ENCODE results near the gene IFT20. TPM values are rescaled to one million over a fixed set of nuclear protein-coding genes. Genes with fewer than 3 reads are reported as not detected.

The IFT20 gene
- total RNA-seq, 1 donor from 2014 or later = 33.2 TPM

GRCh38 chr17:28331891-28332420, 3.3 kb downstream of the IFT20 start:
- no peak overlapping the region for H3K27ac ChIP-seq
- H3K27me3 ChIP-seq (ENCODE audit: low read depth) = no peaks in the 10 kb centered on the region
- no peak for ATAC-seq

GRCh38 chr17:28330671-28331070, 4.6 kb downstream of the IFT20 start:
- H3K27me3 ChIP-seq (ENCODE audit: low read depth) = no peaks in the 10 kb centered on the region
- H3K4me3 ChIP-seq = no peak overlapping the region
- H3K27ac ChIP-seq = no peak overlapping the region
- DNase-seq (no peak), ATAC-seq (no peak)
- TF ChIP-seq CTCF (IDR thresholded peaks at IDR 0.05) = no peak
- H3K9me3 ChIP-seq = no peaks in the 10 kb centered on the region
- H3K36me3 ChIP-seq = peaks cover 50% of the 10 kb centered on the region
- H3K4me1 ChIP-seq = peaks cover 20% of the 10 kb centered on the region
- intact Hi-C loops (cut with DNase I) = no loop called here

More at GRCh38 chr17:28331891-28332420, 3.3 kb downstream of the IFT20 start:
- peaks cover 29% of the 10 kb centered on the region for H3K4me1 ChIP-seq
- intact Hi-C loops (cut with DNase I) = no loop called here
- DNase-seq = no peak
- no peak overlapping the region for H3K4me3 ChIP-seq
- no peak for TF ChIP-seq CTCF (IDR thresholded peaks at IDR 0.05)
- no peaks in the 10 kb centered on the region for H3K9me3 ChIP-seq
- H3K36me3 ChIP-seq = peaks cover 50% of the 10 kb centered on the region

GRCh38 chr17:28328325-28328724, 6.9 kb downstream of the IFT20 start:
- intact Hi-C loops (cut with DNase I) = no loop called here
- DNase-seq (no peak), ATAC-seq (no peak)

GRCh38 chr17:28327709-28328108, 7.6 kb downstream of the IFT20 start:
- DNase-seq (no peak), ATAC-seq (no peak)
- Histone ChIP-seq H3K36me3 (peaks cover 50% of the 10 kb centered on the region), H3K27me3 (ENCODE audit: low read depth) (no peaks in the 10 kb centered on the region), H3K4me1 (peaks cover 9% of the 10 kb centered on the region), H3K4me3 (no peak overlapping the region), H3K27ac (no peak overlapping the region), H3K9me3 (no peaks in the 10 kb centered on the region)
- TF ChIP-seq CTCF (IDR thresholded peaks at IDR 0.05) = no peak
- intact Hi-C loops (cut with DNase I) = no loop called here

More at GRCh38 chr17:28328325-28328724, 6.9 kb downstream of the IFT20 start:
- peaks cover 50% of the 10 kb centered on the region for H3K36me3 ChIP-seq
- no peak overlapping the region for H3K4me3 ChIP-seq
- H3K27me3 ChIP-seq (ENCODE audit: low read depth) = no peaks in the 10 kb centered on the region
- TF ChIP-seq CTCF (IDR thresholded peaks at IDR 0.05) = no peak
- H3K27ac ChIP-seq = no peak overlapping the region
- peaks cover 12% of the 10 kb centered on the region for H3K4me1 ChIP-seq
- no peaks in the 10 kb centered on the region for H3K9me3 ChIP-seq

- no peak for DNase-seq
- H3K36me3 ChIP-seq = peaks cover 48% of the 10 kb centered on the region
- no peak overlapping the region for H3K27ac ChIP-seq
Observed at GRCh38 chr17:28327031-28327607, 8.2 kb downstream of the IFT20 start.

More at GRCh38 chr17:28327031-28327607, 8.2 kb downstream of the IFT20 start:
- no peak for TF ChIP-seq CTCF (IDR thresholded peaks at IDR 0.05)
- no peak for ATAC-seq
- H3K9me3 ChIP-seq = no peaks in the 10 kb centered on the region
- intact Hi-C loops (cut with DNase I) = no loop called here
- no peak overlapping the region for H3K4me3 ChIP-seq
- H3K4me1 ChIP-seq = peaks cover 9% of the 10 kb centered on the region
- H3K27me3 ChIP-seq (ENCODE audit: low read depth) = no peaks in the 10 kb centered on the region

All from lower lobe of right lung (tissue), 2 donors.